ENCODE results near the gene PIK3C2G.

Gene PIK3C2G

DNA sequence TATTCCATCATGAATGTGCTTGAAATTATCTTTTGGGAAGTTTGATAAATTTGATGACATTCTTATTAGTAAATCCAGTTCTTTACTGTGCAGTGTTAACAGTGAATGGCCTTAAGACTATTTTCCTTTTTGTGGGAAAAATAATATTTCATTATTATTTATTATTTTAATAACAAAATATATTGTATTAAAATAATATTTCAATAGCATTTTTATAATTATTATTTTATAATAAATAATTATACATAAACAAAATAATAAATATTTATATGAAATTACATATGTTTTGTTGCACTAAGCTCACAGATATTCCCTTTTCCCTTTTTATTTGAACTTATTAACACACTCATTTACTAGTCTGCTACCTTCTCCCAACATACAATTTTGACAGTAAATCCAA, 33.6 kb downstream of the PIK3C2G start:
- Histone ChIP-seq H3K36me3 (ENCODE audit: control insufficient read depth, insufficient read depth, low read length) (no peaks in the 10 kb centered on the region), H3K4me3 (replicated peaks; ENCODE audit: low read depth, low read length) (no peak overlapping the region), H3K27me3 (replicated peaks; ENCODE audit: control insufficient read depth, insufficient read depth, low read length) (no peaks in the 10 kb centered on the region)
- TF ChIP-seq, protein P1, sequence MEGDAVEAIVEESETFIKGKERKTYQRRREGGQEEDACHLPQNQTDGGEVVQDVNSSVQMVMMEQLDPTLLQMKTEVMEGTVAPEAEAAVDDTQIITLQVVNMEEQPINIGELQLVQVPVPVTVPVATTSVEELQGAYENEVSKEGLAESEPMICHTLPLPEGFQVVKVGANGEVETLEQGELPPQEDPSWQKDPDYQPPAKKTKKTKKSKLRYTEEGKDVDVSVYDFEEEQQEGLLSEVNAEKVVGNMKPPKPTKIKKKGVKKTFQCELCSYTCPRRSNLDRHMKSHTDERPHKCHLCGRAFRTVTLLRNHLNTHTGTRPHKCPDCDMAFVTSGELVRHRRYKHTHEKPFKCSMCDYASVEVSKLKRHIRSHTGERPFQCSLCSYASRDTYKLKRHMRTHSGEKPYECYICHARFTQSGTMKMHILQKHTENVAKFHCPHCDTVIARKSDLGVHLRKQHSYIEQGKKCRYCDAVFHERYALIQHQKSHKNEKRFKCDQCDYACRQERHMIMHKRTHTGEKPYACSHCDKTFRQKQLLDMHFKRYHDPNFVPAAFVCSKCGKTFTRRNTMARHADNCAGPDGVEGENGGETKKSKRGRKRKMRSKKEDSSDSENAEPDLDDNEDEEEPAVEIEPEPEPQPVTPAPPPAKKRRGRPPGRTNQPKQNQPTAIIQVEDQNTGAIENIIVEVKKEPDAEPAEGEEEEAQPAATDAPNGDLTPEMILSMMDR (IDR thresholded peaks at IDR 0.05; ENCODE audit: insufficient read depth, low read length, poor library complexity, severe bottlenecking), result no peak
- DNase-seq (ENCODE audit: extremely low read depth, insufficient read length), result no peak

DNA sequence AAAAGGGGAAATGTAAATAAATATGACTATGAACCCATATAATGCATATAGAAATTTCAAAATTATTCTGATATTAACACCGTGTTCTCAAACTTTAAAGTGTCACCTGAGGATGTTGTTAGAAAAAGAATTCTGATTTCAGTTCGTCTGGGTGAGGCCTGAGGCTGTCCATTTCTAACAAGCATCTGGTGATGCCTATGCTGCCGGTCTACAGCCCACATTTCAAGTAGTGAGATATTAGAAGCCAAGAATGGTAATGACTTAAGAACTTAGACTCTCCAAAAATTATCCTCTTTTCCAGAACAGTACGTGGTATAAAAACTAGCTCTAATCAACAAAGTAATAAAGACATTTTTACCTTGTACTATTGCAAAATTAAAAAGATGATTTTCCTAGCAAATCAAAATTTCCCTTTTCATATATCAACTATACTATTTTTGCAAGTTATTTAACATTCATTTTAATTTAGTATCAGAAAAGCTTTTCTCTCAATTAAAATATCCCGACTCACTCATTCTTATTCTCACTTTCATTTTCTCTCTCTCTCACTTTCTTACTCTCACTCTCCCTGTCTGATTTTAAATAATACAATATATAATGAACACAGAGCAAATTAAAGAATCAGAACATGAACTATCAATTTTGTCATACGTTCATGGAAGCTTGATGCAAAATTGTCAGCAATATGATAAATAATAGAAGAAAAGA, 35.0 kb downstream of the PIK3C2G start:
- no peak for DNase-seq (ENCODE audit: extremely low read depth, insufficient read length)
- Histone ChIP-seq H3K36me3 (ENCODE audit: control insufficient read depth, insufficient read depth, low read length) (no peaks in the 10 kb centered on the region), H3K27me3 (replicated peaks; ENCODE audit: control insufficient read depth, insufficient read depth, low read length) (no peaks in the 10 kb centered on the region), H3K4me3 (replicated peaks; ENCODE audit: low read depth, low read length) (no peak overlapping the region)
- TF ChIP-seq, protein P1 (IDR thresholded peaks at IDR 0.05; ENCODE audit: insufficient read depth, low read length, poor library complexity, severe bottlenecking), result no peak

DNA sequence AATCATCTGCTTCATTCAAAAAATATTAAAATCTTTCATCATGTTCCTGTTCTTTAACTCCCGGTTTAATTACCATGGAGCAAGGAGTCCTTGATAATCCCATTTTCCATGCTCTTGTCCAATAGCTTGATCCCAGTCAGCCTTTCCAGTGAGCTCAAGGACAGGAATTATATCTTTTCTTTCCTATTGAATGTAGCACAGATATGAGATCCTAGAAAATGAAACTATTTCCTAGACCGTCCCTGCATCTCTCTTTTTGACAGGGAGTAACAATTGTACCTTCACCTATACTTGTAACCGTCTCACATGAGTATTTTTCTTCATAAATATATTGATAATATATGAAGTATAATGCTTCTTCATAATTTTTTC, 35.6 kb downstream of the PIK3C2G start:
- TF ChIP-seq, protein P1 (IDR thresholded peaks at IDR 0.05; ENCODE audit: insufficient read depth, low read length, poor library complexity, severe bottlenecking), result no peak
- H3K27me3 ChIP-seq (replicated peaks; ENCODE audit: control insufficient read depth, insufficient read depth, low read length), result no peaks in the 10 kb centered on the region
- H3K36me3 ChIP-seq (ENCODE audit: control insufficient read depth, insufficient read depth, low read length), result no peaks in the 10 kb centered on the region
- no peak for DNase-seq (ENCODE audit: extremely low read depth, insufficient read length)
- H3K4me3 ChIP-seq (replicated peaks; ENCODE audit: low read depth, low read length), result no peak overlapping the region

DNA sequence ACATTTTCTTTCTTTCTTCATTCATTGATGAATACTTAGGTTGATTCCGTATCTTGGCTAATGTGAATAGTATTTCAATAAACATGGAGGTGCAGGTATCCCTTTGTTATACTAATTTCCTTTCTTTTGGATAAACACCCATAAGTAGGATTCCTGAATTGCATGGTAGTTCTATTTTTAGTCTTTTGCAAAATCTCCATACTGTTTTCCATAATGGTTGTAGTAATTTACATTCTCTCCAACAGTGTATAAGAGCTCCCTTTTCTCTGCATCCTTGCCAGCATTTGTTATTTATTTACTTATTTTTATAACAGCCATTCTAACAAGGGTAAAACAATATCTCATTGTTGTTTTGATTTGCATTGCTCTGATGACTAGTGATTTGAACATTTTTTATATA, 36.6 kb downstream of the PIK3C2G start:
- TF ChIP-seq, protein P1 (IDR thresholded peaks at IDR 0.05; ENCODE audit: insufficient read depth, low read length, poor library complexity, severe bottlenecking), result no peak
- Histone ChIP-seq H3K27me3 (replicated peaks; ENCODE audit: control insufficient read depth, insufficient read depth, low read length) (no peaks in the 10 kb centered on the region), H3K36me3 (ENCODE audit: control insufficient read depth, insufficient read depth, low read length) (no peaks in the 10 kb centered on the region), H3K4me3 (replicated peaks; ENCODE audit: low read depth, low read length) (no peak overlapping the region)
- no peak for DNase-seq (ENCODE audit: extremely low read depth, insufficient read length)

DNA sequence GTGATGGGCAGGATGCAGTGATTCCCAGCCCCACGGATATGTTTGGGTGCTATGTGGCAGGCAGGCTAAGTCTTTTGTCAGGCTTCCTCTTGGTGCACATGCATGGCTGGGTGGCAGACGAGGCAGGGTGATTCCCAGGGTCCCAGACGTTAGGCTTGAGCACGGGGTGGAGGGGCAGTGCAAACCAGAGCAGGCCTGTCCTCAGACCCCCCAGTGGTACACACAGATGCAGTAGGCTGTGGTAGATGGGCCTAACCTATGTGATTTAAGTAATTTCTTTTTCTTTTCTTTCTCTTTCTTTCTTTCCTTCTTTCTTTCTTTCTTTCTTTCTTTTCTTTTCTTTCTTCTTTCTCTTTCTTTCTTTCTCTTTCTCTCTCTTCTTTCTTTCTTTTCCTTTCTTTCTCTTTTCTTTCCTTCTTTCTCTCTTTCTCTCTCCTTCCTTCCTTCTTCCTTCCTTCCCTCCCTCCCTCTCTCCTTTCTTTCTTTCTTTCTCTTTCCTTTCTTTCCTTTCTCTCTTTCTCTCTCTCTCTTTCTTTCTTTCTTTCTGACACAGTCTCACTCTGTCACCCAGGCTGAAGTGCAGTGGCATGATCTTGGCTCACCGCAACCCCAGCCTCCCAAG, 41.6 kb downstream of the PIK3C2G start:
- H3K4me3 ChIP-seq (replicated peaks; ENCODE audit: low read depth, low read length), result no peak overlapping the region
- no peak for DNase-seq (ENCODE audit: extremely low read depth, insufficient read length)
- no peaks in the 10 kb centered on the region for H3K36me3 ChIP-seq (ENCODE audit: control insufficient read depth, insufficient read depth, low read length)
- no peaks in the 10 kb centered on the region for H3K27me3 ChIP-seq (replicated peaks; ENCODE audit: control insufficient read depth, insufficient read depth, low read length)
- TF ChIP-seq, protein P1 (IDR thresholded peaks at IDR 0.05; ENCODE audit: insufficient read depth, low read length, poor library complexity, severe bottlenecking), result no peak

Data from GM06990 (cell line).